Esophagus muscularis mucosa (tissue), 3 donors: ENCODE data around the gene ELL2.

Experiments used
- CTCF ChIP-seq, 3 experiments: fragments of 200-600 bp in 2 of 3; fragments of 450-650 bp in 1 of 3; sonication (generic) in 2 of 3; IDR thresholded peaks; one replicate each; pipeline ENCODE4 v1.5.1; 2017 to 2019; ENCODE audit warnings: antibody characterized with exemption in 3 of 3, mild to moderate bottlenecking in 2 of 3, moderate library complexity in 1 of 3
- POLR2A ChIP-seq: fragments of 450-650 bp; IDR thresholded peaks from one replicate; pipeline ENCODE4 v1.6.1; 2017; ENCODE audit warnings: antibody characterized with exemption, moderate library complexity, mild to moderate bottlenecking, low read depth
- POLR2AphosphoS5 ChIP-seq, 2 donors: sonication (generic); formaldehyde crosslinking; IDR thresholded peaks; one replicate each; pipeline ENCODE4 v1.6.1; 2017; ENCODE audit warnings: antibody characterized with exemption in 2 of 2

GRCh38 chr5:95908799-95909198 is 52.9 kb downstream of the ELL2 start:
- no peak for TF ChIP-seq CTCF (IDR thresholded peaks at IDR 0.05)
- TF ChIP-seq POLR2A: no peak
- no peak for TF ChIP-seq POLR2AphosphoS5 (IDR thresholded peaks at IDR 0.05)
